Lung (tissue), 16 donors: ENCODE measurements around the gene YPEL4. TPM values are rescaled to one million over a fixed set of nuclear protein-coding genes. Genes with fewer than 3 reads are reported as not detected.
A peak's percentile ranks its signal among the peaks of the same experiment; 100 is the strongest.
"Not testable (repeated sequence)": the region's sequence is repeated elsewhere in the genome, so short reads cannot be mapped to it uniquely, and the experiment has no call there.

ENCODE experiments used
- ATAC-seq: fragments of 200-7000 bp; cut with Tn5 transposase; one replicate; pipeline ENCODE4 v1.9.1; 2020; ENCODE audit warnings: moderate number of reproducible peaks; ENCODE audit not compliant: insufficient read depth, low FRiP score
- DNase-seq, 3 donors: peaks; one replicate each; pipeline ENCODE4 v3.0.0-alpha.2; 2013 to 2017
- H3K27ac ChIP-seq, 2 donors: one replicate each; pipeline ENCODE4 v1.5.1; 2013; ENCODE audit warnings: mild to moderate bottlenecking in 2 of 2, moderate library complexity in 2 of 2, control low read depth in 1 of 2, inconsistent platforms in 1 of 2, low read depth in 1 of 2, low read length in 1 of 2
- H3K27me3 ChIP-seq, 3 donors: one replicate each; pipeline ENCODE4 v1.5.1; 2013; ENCODE audit warnings: low read length in 2 of 3; ENCODE audit not compliant: control insufficient read depth in 3 of 3, insufficient read depth in 3 of 3
- H3K36me3 ChIP-seq, 4 donors: one replicate each; pipeline ENCODE4 v1.5.1; 2013; ENCODE audit warnings: low read length in 4 of 4, mild to moderate bottlenecking in 1 of 4, moderate library complexity in 1 of 4; ENCODE audit not compliant: control insufficient read depth in 4 of 4, insufficient read depth in 4 of 4
- H3K4me1 ChIP-seq, 5 donors: one replicate each; pipeline ENCODE4 v1.5.1; 2013; ENCODE audit warnings: low read length in 5 of 5, mild to moderate bottlenecking in 2 of 5, moderate library complexity in 1 of 5; ENCODE audit not compliant: control insufficient read depth in 5 of 5, insufficient read depth in 5 of 5
- H3K4me3 ChIP-seq: one replicate; pipeline ENCODE4 v1.5.1; 2013; ENCODE audit warnings: mild to moderate bottlenecking, control low read depth, moderate library complexity
- H3K9ac ChIP-seq, 2 donors: one replicate each; pipeline ENCODE4 v1.5.1; 2013; ENCODE audit warnings: low read length in 2 of 2, control low read depth in 1 of 2; ENCODE audit not compliant: insufficient read depth in 1 of 2
- H3K9me3 ChIP-seq, 4 donors: one replicate each; pipeline ENCODE4 v1.5.1; 2013; ENCODE audit warnings: low read length in 3 of 4, mild to moderate bottlenecking in 1 of 4, moderate library complexity in 1 of 4; ENCODE audit not compliant: control insufficient read depth in 4 of 4, insufficient read depth in 3 of 4
- CTCF ChIP-seq: IDR thresholded peaks from 2 replicates; pipeline ENCODE4 v1.5.1; 2012; ENCODE audit warnings: mild to moderate bottlenecking; ENCODE audit errors: control extremely low read depth, extremely low read depth
- WGBS, 2 donors: extraction: QIAGEN DNeasy Blood & Tissue Kit; methylation state at CpG; one replicate each; pipeline ENCODE4 v1.1.7; 2013; 5-methylcytosine and 5-hydroxymethylcytosine counted together
- long read RNA-seq, 5 donors: transcript quantifications; one replicate each; lab custom pipeline, GENCODE V29; 2026
- polyA plus RNA-seq, 2 donors: library from polyadenylated mRNA; stranded (reverse); fragments of 200-250 nt; gene quantifications; one replicate each; pipeline ENCODE4 v1.2.1, GENCODE V29; 2013
- total RNA-seq, 2 donors: library from RNA; depleted of rRNA in 1 of 2; stranded (reverse); fragments of >200 nt in 1 of 2; gene quantifications; one replicate each; pipeline ENCODE4 v1.2.1, GENCODE V29; 2014 to 2021
- donor health status: control.
- donor health status: control.
- donor health status: Bipolar disorder and iron deficiency.
- donor health status: healthy.
- donor health status: DM: yes; HTN: yes; CAD: no.

Gene YPEL4, protein sequence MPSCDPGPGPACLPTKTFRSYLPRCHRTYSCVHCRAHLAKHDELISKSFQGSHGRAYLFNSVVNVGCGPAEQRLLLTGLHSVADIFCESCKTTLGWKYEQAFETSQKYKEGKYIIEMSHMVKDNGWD
- total RNA-seq (1 to 10 TPM; 1.3 to 1.5 TPM), polyA plus RNA-seq (1 to 10 TPM in 1 of 2 donors, under 1 TPM in 1; 0.71 to 3.1 TPM)
- long read RNA-seq, donor 1 = 0 reads
- long read RNA-seq, donor 2 = 0 reads
- long read RNA-seq, donor 3, partial matches to known transcripts = 14 of 14 reads
- long read RNA-seq, donor 3, other reads (novel, unspliced or antisense) = 0 of 14 reads
- long read RNA-seq, donor 4 = 0 reads
- long read RNA-seq, donor 5 = 0 reads

DNA sequence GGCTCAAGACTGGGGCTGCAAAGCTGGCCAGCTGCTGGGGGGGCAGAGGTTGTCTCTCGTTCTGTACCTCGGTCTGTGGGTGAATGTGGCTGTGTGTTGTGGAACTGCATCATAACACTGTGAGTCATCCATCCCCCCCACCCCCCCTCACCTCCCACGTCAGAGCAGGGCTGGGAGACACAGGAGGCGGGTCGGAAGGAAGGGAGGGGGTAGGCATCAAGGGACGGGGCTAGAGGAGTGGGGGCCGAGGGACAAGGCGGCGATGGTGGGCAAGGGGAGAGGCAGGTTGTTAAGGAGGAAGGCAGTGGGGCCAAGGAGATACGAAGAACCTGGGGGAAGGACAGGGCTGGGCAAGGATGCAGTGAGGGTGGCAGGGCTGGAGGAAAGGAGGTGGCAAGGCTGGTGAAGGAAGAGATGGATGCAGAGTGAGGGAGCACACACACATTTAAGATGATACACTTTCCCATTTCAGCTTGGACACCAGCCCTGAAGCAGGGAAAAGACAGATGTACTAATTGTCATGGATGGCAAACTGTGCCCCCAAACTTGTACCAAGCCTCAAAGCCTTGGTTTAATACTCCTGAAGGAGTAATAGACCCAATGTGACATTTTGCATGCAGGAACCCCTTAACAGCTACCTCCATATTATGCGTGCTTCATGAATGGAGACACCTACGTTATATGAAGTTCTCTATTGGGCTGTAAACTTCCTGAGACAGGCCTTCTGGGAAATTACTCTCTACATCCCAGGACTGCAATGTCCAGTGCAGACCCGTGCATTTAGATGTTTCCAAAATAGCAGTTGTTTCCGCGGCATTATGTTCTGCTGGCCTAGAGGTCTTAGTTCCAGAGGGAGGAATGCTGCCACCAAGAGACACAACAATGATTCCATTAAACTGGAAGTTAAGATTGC is at the start of gene YPEL4:
TSS of gene YPEL4 (minus strand) at position 87 of the 913 bp plus-strand sequence. CDS start 2,805 bp downstream, outside the sequence.
- no peaks in the 10 kb centered on the region for H3K27me3 ChIP-seq
- peaks cover 0 to 53% (median 30%) of the 10 kb centered on the region in 5 donors for H3K4me1 ChIP-seq
- peak; percentile 68 for ATAC-seq
- no peaks in the 10 kb centered on the region for H3K36me3 ChIP-seq
- no peak for TF ChIP-seq CTCF
- peaks cover 0 to 2% (median 0%) of the 10 kb centered on the region in 4 donors for H3K9me3 ChIP-seq
- no peak within 1 kb of the TSS for H3K4me3 ChIP-seq
- WGBS, 2 donors = 14 to 16% methylated on average over 15 of the region's 15 CpGs
- peak within 1 kb of the TSS in 1 of 2 donors; percentile 34 for H3K9ac ChIP-seq
- peak; percentile 73 to 86 (median 74) for DNase-seq
- no peak within 1 kb of the TSS for H3K27ac ChIP-seq

DNA sequence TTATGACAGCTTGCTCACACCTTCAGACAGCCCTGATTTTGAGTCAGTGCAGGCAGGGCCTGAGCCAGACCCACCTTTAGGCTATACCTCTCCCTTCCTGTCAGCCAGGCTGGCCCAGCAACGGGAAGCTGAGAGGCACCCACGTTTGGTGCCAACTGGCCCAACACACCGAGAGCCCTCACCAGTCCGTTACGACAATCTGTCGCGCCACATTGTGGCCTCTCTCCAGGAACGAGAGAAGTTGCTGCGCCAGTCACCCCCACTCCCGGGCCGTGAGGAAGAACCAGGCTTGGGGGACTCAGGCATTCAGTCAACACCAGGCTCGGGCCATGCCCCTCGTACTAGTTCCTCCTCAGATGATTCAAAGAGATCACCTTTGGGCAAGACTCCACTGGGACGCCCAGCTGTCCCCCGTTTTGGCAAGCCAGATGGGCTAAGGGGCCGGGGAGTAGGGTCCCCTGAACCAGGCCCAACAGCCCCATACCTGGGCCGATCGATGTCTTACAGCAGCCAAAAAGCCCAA is 49.2 kb upstream of the YPEL4 start:
- Histone ChIP-seq H3K4me3 (no peak overlapping the region), H3K27me3 (no peaks in the 10 kb centered on the region), H3K9me3 (no peaks in the 10 kb centered on the region), H3K27ac (no peak overlapping the region), H3K36me3 (peaks cover 32 to 50% (median 35%) of the 10 kb centered on the region in 4 donors), H3K9ac (no peak overlapping the region), H3K4me1 (no peaks in the 10 kb centered on the region)
- no peak for ATAC-seq
- WGBS, 2 donors = 92 to 95% methylated on average over 18 of the region's 18 CpGs
- no peak for DNase-seq
- no peak for TF ChIP-seq CTCF

DNA sequence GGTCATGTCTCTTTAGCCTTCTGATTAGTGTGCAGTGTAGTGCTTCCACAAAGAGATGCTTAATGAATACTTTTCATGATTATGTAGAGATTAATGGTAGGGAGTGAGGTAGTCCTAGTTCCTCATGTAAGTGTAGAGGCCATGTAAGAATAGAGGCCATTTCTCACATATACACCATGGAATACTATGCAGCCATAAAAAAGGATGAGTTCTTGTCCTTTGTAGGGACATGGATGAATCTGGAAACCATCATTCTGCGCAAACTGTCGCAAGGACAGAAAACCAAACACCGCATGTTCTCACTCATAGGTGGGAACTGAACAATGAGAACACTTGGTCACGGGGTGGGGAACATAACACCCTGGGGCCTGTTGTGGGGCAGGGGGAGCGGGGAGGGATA is 40.8 kb upstream of the YPEL4 start:
- not testable (repeated sequence) for H3K4me1 ChIP-seq, H3K9me3 ChIP-seq, ATAC-seq, H3K4me3 ChIP-seq, H3K27me3 ChIP-seq, H3K9ac ChIP-seq, DNase-seq, H3K27ac ChIP-seq
- WGBS, 2 donors = 98 to 99% methylated on average over 5 of the region's 5 CpGs
- peaks cover 40 to 55% (median 49%) of the 10 kb centered on the region in 4 donors for H3K36me3 ChIP-seq

DNA sequence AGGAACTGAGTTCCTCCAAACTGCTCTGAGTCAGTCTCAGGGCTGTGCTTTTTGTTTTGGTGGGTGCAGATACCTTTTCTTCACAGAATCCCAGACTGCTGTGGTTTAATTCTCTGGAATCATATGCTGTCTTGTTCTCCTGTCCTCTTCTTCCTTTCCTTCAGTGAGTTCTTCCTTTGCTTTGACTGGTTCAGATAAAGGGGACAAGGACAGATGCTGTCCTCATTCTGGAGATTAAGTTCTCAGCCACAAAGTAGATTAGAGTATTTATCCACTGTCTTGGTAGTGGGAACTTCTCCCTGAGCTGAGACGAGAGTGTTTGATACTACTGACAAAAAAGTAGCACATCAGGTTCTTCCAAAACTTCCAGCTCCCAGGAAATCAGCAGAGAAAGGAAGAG is 31.5 kb upstream of the YPEL4 start:
- H3K4me1 ChIP-seq = peaks cover 0 to 21% (median 0%) of the 10 kb centered on the region in 5 donors
- ATAC-seq (no peak), DNase-seq (no peak)
- no peak overlapping the region for H3K9ac ChIP-seq
- no peak overlapping the region for H3K27ac ChIP-seq
- no peaks in the 10 kb centered on the region for H3K9me3 ChIP-seq
- no peak overlapping the region for H3K4me3 ChIP-seq
- peaks cover 18 to 31% (median 29%) of the 10 kb centered on the region in 4 donors for H3K36me3 ChIP-seq
- no peak for TF ChIP-seq CTCF
- no peaks in the 10 kb centered on the region for H3K27me3 ChIP-seq
- 63 to 81% methylated on average over 1 of the region's 1 CpG for WGBS, 2 donors
